NCI-H2196 (cell line): Measurements from ENCODE around the gene IGF1R.
"Not testable (repeated sequence)": the region's sequence is repeated elsewhere in the genome, so short reads cannot be mapped to it uniquely, and the experiment has no call there.

Experiments used
- DNase-seq: peaks from one replicate; lab custom pipeline; 2025; ENCODE audit not compliant: unreplicated experiment; lab: John Stamatoyannopoulos, UW

The IGF1R gene

DNA sequence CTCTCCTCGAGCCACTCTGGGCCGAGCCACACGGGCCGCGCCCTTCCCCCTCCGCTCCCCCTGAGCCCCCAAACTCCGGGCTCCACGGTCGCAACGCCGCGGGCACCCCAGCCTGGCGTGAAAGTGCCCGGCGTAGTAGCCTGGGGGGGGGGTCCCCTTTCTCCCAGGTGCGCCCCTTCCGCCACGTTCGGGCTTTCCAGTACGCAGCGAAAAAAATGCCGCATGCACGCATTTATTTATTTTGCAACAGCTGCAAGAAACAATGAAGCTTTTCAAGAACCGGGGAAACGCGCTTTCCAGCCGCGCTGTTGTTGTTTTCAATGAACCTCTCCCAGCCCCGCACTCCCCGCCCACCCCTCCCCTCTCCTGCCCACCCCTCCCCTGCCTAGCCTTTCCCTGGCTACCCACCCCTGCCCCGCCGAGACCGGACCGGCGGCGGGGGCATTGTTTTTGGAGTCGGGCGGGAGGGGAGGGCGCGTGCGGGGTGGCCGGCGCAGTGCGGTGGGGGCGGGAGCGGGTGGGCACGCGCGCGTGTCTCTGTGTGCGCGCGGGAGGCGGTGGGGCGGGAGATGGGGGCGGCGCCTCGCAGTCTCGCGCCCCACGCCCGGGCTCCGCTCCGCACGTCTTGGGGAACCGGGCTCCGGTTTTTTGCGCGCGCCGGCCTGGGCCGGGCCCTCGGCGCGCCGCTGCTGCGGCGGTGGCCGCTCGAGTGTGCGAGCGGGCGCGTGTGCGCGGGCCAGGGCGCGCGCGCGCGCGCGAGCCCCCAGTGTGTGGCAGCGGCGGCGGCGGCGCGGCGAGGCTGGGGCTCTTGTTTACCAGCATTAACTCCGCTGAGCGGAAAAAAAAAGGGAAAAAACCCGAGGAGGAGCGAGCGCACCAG is at the start of gene IGF1R:
Gene IGF1R, plus strand, starts transcription at position 766 of the 880 bp plus-strand sequence. CDS start 1,043 bp downstream, outside the sequence.
- DNase-seq, result peak; percentile 80

DNA sequence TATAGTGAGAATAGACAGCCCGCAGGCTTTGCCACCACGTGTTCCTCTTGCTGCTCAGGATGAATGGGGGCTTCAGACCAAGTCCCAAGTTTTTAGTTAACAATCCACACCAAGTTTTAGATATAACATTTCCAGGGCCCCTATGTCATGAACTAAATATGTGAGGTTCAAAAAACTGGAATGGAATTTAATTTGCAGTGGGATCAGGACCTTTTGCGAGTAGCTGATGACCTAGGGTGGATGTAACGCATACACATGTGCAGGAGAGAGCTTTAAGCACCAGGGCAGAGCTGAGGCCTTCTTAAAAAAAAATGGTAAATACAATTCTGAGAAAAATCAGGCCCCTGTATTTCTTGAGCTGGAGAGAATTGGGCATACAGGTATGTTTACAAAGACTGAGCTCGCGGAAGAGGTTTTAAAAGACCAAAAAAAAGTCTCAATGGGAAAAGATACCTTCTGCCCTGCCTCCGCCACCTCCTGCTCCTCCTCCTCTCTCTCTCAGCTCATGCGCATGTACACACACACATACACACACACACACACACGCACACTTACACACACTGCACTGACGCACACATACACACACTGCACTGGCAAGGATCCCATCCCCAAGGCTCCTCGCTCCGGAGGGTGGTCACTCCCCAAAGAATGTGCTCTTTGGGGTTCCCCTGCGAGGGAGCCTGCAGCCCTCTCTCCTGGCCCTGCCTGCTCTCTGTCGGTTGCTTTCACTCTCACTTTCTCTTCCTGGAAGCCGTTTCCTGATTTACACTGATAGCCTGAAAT is 48.2 kb upstream of the IGF1R start:
- DNase-seq, result peak; percentile 7

DNA sequence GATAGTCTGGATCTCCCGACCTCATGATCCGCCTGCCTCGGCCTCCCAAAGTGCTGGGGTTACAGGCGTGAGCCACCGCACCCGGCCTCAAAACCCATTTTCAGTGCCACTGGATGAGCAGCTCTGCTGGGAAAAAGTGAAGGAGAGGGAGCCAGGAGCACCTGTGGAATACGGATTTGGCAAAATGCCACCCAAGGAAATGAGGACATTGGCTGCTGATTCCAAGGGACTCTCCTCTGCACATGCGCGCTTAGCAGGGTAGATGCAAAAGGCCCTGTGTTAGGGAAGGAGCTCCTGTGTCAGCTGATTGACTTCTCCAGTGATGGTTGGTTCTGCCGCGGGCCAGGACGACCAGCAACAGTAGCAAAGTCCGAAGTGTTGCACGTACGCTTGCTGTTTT is 43.4 kb upstream of the IGF1R start:
- no peak for DNase-seq

GRCh38 chr15:98609144-98609852 is 39.0 kb upstream of the IGF1R start:
- no peak for DNase-seq

DNA sequence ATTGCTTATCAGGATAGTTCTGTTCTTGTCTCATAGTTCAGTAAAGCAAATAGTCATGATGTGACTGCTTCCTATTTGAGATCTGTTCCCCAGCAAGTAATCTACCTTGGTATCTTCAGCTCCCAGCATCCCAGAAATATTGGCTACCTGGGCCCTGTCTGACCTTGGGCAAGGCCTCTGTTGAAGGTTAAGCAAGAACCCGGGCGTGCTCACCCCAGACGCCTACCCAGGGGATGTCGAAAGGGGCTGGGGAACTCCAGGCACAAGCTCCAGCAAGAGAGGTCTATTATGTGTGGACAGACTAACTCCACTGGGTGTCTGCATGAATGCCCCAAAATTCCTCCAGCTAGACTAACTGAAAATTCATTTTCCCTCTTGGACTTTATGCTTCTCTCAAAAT is 37.3 kb upstream of the IGF1R start:
- no peak for DNase-seq

DNA sequence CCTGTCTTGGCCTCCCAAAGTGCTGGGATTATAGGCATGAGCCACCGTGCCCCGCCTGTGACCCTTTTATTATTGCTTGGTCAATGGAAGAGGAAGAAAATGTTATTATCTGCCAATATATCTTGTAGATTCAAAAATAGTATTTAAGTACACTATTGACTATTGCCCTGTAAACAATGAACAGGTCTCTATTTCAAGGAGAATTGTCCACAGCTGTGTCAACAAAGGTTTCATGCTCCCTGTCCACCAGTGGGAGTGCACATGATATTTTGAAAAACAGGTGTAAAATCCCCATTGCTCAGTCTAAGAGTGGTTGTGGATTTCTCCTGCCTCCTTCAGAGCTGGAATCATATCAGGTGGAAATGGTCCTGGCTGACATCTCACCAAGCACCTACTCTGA is 36.5 kb upstream of the IGF1R start:
- DNase-seq, result no peak

- no peak for DNase-seq
These were observed 35.7 kb upstream of the IGF1R start for GRCh38 chr15:98612490-98613110.

DNA sequence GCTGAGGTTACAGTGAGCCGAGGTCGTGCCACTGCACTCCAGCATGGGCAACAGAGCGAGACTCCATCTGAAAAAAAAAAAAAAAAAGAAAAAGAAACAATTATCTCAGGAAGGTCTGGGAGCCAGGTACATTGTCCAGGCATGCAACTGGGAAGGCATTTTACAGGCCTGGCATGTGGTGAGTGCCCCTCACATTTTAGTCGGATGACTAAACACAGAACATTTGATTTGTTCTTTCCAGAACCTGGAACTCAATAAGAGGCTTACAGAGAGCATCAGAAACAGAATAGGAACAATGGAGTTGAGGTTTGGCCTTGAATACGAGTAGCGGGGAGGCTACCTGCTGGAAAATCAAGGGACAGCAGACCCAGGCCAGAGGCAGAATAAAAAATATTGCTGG is 33.7 kb upstream of the IGF1R start:
- no peak for DNase-seq

DNA sequence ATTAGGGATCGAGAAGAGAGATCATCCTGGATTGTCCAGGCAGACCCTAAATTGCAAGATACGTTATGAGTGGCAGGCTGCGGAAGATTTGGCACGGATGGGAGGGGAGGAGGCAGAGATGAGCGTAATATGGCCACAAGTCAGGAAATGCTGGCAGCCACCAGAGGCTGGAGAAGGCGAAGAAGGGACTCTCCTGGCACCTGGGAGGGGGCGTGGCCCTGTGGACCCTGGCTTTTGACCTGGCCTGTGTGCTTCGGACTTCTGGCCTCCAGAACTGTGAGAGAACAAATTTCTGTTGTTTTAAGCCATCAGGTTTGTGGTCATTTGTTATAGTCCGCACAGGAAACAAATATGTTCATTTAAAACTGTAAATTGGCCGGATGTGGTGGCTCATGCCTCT is 31.9 kb upstream of the IGF1R start:
- DNase-seq, result no peak

DNA sequence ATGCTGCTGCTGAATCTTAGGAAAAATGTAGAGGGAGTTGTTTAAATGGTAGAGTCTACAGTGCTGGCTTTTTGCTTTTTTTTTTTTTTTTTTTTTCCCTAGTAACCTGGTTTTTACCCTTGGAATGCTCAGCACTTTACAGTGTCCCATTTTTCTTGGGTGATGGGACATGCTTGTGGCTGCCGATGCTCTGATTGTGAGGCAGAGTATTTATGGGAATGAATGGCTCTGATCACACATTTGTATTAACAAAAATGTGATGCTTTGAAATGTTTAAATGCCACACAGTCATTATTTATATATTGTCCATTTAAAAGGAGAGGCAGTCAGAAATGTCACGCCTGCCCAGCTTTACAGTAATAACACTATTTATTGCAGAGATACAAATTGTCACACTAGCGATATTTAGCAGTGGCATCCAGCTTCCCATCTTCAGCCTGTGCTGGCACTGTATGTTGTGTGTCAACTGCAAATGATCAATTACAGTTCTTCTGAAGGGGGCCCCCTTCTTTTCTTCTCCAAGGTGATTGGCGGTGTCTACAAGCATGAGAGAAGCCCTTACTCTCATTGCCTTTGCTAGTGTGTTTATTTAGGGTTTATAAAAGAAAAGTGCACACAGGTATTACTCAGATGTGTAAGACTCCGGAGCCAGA is 30.9 kb upstream of the IGF1R start:
- no peak for DNase-seq

- DNase-seq, result not testable (repeated sequence)
These were observed 29.8 kb upstream of the IGF1R start for GRCh38 chr15:98618576-98618975.

- no peak for DNase-seq
These were observed 28.3 kb upstream of the IGF1R start for GRCh38 chr15:98620020-98620419.

- DNase-seq, result no peak
These were observed 27.3 kb upstream of the IGF1R start for GRCh38 chr15:98621021-98621420.

GRCh38 chr15:98625614-98626013 is 22.7 kb upstream of the IGF1R start:
- no peak for DNase-seq

DNA sequence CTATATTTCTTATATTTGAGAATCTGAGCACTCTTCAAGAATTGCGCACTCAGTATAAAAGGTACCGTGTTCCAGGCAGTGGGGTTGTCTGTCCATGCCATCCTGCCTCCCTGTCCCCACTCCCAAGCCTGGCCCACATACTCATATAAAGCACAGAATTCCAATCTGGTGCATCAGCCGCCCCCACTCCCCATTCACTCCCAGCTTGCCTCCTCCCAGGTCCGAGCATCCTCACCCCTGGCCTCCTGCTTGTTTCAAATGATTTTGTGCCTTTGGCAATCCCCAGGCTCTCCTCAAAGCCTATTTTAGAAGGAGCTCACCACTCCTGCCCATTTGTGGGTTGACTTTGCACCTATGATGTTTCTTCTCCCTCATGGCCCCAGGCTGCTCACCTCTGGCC is 22.2 kb upstream of the IGF1R start:
- DNase-seq, result no peak

DNA sequence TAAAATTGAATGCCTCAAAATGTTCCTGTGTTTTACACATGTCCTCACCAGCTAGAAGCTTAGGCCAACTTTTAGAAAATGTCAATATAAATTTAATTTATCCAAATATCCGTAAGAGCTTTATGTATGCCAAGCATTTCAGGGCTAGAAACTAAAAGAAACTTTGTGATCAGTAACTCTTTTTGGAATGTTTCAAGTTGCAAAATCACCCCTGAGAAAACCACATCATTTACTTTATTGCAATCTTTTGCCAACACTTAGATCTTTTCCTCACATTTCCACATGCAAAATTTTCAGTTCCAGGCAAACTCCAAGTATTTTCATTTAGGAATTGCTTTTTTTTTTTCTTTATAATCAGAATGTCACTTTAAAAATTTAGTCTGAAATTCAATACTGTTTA is 20.1 kb upstream of the IGF1R start:
- no peak for DNase-seq

DNA sequence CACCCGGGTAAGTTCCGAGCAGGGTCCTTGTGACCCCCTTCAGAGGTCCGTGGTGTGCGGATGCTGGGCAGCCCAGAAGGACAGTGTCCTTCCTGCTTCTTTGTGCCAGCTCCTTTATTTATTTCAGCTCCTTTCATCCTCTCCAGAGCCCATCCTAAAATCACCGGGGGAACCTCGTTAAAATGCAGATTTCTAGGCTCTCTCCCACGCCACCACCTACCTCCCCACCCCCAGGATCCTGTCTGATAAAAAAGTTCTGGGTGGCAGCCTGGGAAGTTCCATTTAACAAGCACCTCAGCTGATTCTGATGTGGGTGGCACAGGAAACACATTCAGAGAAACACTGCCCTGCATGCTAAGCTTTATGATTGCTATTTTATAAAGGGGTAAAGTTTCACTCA is 12.5 kb upstream of the IGF1R start:
- DNase-seq, result no peak

DNA sequence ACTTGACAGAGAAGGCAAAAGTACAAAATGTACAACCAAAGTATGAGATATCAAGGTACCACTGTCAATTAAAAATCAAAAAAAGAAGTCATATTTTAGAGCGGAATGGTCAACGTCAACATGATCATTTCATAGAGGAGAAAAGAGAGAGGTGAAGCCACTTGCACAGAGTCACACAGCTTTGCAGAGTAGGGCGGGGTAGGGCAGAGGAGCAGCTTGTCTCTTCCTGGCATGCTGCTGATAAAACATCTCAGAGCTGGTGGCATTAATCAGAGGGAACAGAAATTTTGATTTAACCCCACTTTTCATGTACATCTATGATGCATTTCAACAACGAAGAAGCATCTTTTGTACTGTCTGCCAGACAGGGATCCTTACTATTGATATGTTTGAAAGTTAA is 5.2 kb upstream of the IGF1R start:
- no peak for DNase-seq

DNA sequence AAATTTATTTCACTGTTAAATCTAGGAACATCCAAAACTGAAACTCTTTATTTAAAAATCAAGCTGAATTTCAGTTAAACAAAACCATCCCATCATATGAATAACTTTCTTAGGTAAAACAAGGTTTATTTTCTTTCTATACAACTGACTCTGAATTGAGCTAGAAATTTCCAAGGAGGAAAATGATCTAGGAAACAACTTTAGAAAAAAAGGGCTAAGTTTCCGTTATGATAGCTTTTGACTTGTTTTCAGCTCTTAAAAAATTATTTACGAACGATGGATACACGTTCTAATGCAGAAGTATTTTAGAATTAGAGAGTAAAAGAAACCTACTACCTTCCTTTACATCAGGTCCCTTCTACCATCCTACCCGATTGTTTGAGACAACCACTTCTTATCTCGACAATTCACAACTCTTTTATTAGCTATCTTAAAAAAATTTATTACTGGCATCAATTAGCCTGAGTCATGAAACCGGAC is 1.8 kb upstream of the IGF1R start:
- no peak for DNase-seq

- DNase-seq, result peak; percentile 60
These were observed 1.1 kb upstream of the IGF1R start for GRCh38 chr15:98647026-98647773.
